WI38 (cell line): ENCODE results near the gene TNKS1BP1.
"Not testable (repeated sequence)": the region's sequence is repeated elsewhere in the genome, so short reads cannot be mapped to it uniquely, and the experiment has no call there.

Experiments used
- H3K4me3 ChIP-seq: 2 replicates; pipeline ENCODE4 v1.5.1; 2011; ENCODE audit warnings: low read depth, mild to moderate bottlenecking, control low read depth, low read length
- TF ChIP-seq, protein P1 (sequence below): IDR thresholded peaks from 2 replicates; pipeline ENCODE4 v1.5.1; 2012; ENCODE audit warnings: low read depth, mild to moderate bottlenecking, control low read depth, low read length

The TNKS1BP1 gene

DNA sequence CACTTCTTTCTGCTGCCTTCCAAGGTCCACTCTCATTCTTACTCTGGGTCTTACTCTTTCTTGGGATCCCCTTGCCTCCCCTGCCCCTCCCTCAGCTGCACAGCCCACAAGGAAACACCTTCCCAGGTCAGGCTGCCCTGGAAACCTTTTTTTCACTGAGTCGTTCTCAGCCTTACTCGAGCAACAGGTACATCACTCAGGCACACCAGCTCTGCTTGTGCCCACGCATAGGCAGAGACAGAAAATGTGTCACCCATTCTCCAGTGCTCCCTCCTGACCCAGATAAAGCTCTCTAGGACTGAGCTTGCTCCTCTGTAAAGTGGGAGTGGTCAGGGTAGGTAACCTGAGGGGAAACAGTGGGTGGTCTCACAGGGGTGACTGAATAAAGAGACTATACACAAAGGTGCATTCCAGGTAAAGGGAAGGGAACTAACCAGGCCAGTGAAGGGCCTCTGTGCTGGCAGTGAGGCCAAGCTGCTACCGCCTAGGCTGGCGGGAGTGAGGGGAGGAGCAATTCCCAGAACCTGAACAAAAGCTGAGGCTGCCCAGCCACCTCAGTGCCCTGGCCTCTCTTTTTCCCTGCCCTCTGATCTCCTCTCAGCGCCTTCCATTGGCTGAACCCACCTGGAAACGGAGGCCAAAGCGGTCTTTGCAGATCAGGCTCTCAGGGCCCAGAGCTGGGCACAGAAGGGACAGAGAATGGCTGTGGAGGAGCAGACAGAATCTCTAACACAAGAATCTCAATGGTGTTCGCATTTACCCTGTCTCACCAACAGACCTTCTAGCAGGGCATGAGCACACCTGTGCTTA is 40.3 kb upstream of the TNKS1BP1 start:
- no peak overlapping the region for H3K4me3 ChIP-seq
- TF ChIP-seq, protein P1, sequence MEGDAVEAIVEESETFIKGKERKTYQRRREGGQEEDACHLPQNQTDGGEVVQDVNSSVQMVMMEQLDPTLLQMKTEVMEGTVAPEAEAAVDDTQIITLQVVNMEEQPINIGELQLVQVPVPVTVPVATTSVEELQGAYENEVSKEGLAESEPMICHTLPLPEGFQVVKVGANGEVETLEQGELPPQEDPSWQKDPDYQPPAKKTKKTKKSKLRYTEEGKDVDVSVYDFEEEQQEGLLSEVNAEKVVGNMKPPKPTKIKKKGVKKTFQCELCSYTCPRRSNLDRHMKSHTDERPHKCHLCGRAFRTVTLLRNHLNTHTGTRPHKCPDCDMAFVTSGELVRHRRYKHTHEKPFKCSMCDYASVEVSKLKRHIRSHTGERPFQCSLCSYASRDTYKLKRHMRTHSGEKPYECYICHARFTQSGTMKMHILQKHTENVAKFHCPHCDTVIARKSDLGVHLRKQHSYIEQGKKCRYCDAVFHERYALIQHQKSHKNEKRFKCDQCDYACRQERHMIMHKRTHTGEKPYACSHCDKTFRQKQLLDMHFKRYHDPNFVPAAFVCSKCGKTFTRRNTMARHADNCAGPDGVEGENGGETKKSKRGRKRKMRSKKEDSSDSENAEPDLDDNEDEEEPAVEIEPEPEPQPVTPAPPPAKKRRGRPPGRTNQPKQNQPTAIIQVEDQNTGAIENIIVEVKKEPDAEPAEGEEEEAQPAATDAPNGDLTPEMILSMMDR, result no peak

GRCh38 chr11:57363131-57364080 is 38.7 kb upstream of the TNKS1BP1 start:
- TF ChIP-seq, protein P1, result no peak
- H3K4me3 ChIP-seq, result no peak overlapping the region

GRCh38 chr11:57361926-57362325 is 37.2 kb upstream of the TNKS1BP1 start:
- H3K4me3 ChIP-seq, result no peak overlapping the region
- TF ChIP-seq, protein P1, result no peak

GRCh38 chr11:57361420-57361819 is 36.7 kb upstream of the TNKS1BP1 start:
- not testable (repeated sequence) for H3K4me3 ChIP-seq

DNA sequence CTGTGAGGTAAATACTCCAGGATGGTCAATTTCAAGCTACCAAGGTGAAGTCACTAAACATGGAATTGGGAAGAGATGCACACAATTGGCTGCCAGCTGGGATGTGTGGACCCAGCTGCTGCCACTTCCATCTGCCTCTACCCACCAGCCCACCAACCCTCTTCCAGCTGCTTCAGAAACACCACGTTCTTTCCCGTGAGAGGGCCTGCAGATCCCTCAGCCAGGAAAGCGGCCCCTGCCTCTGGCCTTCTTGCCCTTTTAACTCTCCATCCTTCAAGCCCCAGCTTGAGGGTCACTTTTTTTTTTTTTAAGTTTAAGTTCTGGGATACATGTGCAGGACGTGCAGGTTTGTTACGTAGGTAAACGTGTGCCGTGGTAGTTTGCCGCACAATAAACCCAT is 36.2 kb upstream of the TNKS1BP1 start:
- H3K4me3 ChIP-seq, result no peak overlapping the region
- TF ChIP-seq, protein P1, result no peak

DNA sequence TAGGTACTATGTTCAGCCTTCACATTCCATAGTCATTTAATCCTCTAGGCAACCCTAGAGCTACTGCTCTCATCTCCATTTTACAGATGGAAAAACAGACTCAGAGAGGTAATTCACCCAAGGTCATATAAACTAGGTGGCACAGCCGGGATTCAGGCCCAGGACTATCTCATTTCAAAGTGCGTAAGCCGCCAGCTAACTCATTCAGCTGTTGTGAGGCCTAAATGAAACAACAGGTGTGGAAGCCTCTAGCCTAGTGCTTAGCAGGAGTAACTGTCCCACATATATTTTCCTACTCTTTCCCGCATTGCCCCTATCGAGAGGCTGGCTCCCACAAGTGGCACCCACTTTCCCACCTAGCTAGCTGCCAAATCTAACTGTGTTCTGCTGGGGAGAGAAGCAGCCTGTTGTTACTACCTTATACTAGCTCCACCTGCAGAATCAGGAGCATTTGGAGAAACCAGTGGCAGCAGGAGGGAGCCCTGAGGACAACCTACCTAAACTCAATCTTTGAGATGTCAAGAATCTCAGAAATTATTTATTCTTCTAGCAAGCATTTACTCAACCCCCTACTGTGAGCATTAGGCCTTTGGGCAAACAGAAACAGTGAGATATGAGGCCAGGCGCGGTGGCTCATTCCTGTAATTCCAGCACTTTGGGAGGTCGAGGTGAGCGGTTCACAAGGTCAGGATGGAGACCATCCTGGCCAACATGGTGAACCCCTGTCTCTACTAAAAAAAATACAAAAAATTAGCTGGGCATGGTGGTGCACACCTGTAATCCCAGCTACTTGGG is 35.3 kb upstream of the TNKS1BP1 start:
- H3K4me3 ChIP-seq, result no peak overlapping the region
- TF ChIP-seq, protein P1, result no peak

- H3K4me3 ChIP-seq, result no peak overlapping the region
- TF ChIP-seq, protein P1, result no peak
Observed at GRCh38 chr11:57359396-57359795, 34.6 kb upstream of the TNKS1BP1 start.
